Gastrocnemius medialis (tissue), 4 donors: Measurements from ENCODE around the gene PCOLCE2. TPM values are rescaled to one million over a fixed set of nuclear protein-coding genes. Genes with fewer than 3 reads are reported as not detected.

Experiments
- ATAC-seq, 2 donors: fragments of 150-250 bp; one replicate each; pipeline ENCODE4 v1.9.1; 2016
- DNase-seq, 2 donors: peaks; one replicate each; pipeline ENCODE4 v3.0.0-alpha.2; 2019
- H3K27ac ChIP-seq, 4 donors: fragments of 200-600 bp; sonication (generic); 1 replicate in 1 of 4; 2 replicates in 3 of 4; pipeline ENCODE4 v1.5.1; 2016 to 2018; ENCODE audit warnings: mild to moderate bottlenecking in 2 of 4, moderate library complexity in 1 of 4
- H3K27me3 ChIP-seq, 3 donors: fragments of 200-600 bp; sonication (generic) in 2 of 3; 1 replicate in 1 of 3; 2 replicates in 2 of 3; pipeline versions ENCODE4 v1.5.1 to v1.6.0; 2016 to 2019; ENCODE audit warnings: mild to moderate bottlenecking in 1 of 3, moderate library complexity in 1 of 3
- H3K36me3 ChIP-seq, 2 donors: fragments of 200-600 bp; sonication (generic) in 1 of 2; one replicate each; pipeline ENCODE4 v1.5.1; 2017 to 2018
- H3K4me1 ChIP-seq, 2 donors: fragments of 200-600 bp; sonication (generic) in 1 of 2; one replicate each; pipeline ENCODE4 v1.5.1; 2016 to 2017; ENCODE audit warnings: mild to moderate bottlenecking in 2 of 2
- H3K4me3 ChIP-seq, 4 donors: fragments of 200-600 bp; sonication (generic) in 3 of 4; 1 replicate in 1 of 4; 2 replicates in 3 of 4; pipeline ENCODE4 v1.5.1; 2016 to 2019; ENCODE audit warnings: mild to moderate bottlenecking in 2 of 4
- H3K9me3 ChIP-seq, 3 donors: fragments of 200-600 bp; sonication (generic) in 2 of 3; 1 replicate in 1 of 3; 2 replicates in 2 of 3; pipeline ENCODE4 v1.5.1; 2016 to 2019
- POLR2A ChIP-seq, 2 donors: fragments of 450-650 bp; IDR thresholded peaks; one replicate each; pipeline ENCODE4 v1.6.1; 2017; ENCODE audit warnings: antibody characterized with exemption in 2 of 2, mild to moderate bottlenecking in 2 of 2, moderate library complexity in 2 of 2
- in situ Hi-C, 4 donors: fragments of 200-750 bp; cut with MboI; loops; one replicate each; pipeline versions ENCODE4 v1.15.0 to v1.8.0; 2017; ENCODE audit warnings: low sequenced_read_pairs in 4 of 4
- intact Hi-C: fragments of 100-400 bp; cut with DNase I; formaldehyde crosslinking; loops from one replicate; pipeline ENCODE4 v1.15.1; 2023; ENCODE audit warnings: low total_unique reads
- total RNA-seq, 4 donors: library from RNA; depleted of rRNA; stranded (reverse); fragments of >200 nt; gene quantifications; one replicate each; pipeline versions ENCODE4 v1.1.0 to v1.2.3, GENCODE V29; 2016
- TF ChIP-seq, protein P1 (sequence below), 5 experiments: fragments of 450-650 bp in 3 of 5; fragments of 200-600 bp in 2 of 5; sonication (generic) in 2 of 5; IDR thresholded peaks in 4 of 5; conservative IDR thresholded peaks in 1 of 5; 1 replicate in 4 of 5; 2 replicates in 1 of 5; pipeline ENCODE4 v1.5.1; 2016 to 2019; ENCODE audit warnings: antibody characterized with exemption in 5 of 5, mild to moderate bottlenecking in 3 of 5, moderate library complexity in 3 of 5

The PCOLCE2 gene
- total RNA-seq, 4 donors from 2014 or later = 2.5 to 17.2 (median 4.0) TPM

DNA sequence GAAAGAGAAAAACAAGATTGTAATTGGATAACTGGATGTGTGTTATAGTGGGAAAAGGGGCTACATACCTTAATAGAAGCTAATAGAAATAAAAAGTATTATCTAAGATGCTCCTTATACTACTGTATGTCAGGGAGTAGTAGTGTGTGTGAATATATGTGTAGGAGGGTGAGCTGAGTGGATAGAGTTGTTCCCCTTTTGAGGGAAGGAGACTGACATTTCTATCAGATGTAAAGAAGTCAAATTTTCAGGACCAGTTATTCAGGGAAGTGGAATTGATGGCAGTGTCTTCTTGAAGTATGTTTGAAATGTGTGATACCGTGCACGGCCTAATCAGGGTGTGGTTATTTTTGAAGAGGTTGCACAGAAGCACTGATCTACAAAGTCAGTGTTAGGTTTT, 49.1 kb downstream of the PCOLCE2 start:
- intact Hi-C loops = no loop called here
- no peaks in the 10 kb centered on the region for H3K9me3 ChIP-seq
- no peak overlapping the region for H3K4me3 ChIP-seq
- H3K27ac ChIP-seq = no peak overlapping the region
- in situ Hi-C loops = no loop called here
- no peak for TF ChIP-seq POLR2A (IDR thresholded peaks at IDR 0.05)
- TF ChIP-seq, protein P1, sequence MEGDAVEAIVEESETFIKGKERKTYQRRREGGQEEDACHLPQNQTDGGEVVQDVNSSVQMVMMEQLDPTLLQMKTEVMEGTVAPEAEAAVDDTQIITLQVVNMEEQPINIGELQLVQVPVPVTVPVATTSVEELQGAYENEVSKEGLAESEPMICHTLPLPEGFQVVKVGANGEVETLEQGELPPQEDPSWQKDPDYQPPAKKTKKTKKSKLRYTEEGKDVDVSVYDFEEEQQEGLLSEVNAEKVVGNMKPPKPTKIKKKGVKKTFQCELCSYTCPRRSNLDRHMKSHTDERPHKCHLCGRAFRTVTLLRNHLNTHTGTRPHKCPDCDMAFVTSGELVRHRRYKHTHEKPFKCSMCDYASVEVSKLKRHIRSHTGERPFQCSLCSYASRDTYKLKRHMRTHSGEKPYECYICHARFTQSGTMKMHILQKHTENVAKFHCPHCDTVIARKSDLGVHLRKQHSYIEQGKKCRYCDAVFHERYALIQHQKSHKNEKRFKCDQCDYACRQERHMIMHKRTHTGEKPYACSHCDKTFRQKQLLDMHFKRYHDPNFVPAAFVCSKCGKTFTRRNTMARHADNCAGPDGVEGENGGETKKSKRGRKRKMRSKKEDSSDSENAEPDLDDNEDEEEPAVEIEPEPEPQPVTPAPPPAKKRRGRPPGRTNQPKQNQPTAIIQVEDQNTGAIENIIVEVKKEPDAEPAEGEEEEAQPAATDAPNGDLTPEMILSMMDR (IDR thresholded peaks at IDR 0.05 in 4 of 5, conservative IDR thresholded peaks at IDR 0.05 in 1 of 5) = no peak
- DNase-seq (no peak), ATAC-seq (no peak)
- no peaks in the 10 kb centered on the region for H3K36me3 ChIP-seq
- H3K27me3 ChIP-seq = no peaks in the 10 kb centered on the region
- H3K4me1 ChIP-seq = no peaks in the 10 kb centered on the region

DNA sequence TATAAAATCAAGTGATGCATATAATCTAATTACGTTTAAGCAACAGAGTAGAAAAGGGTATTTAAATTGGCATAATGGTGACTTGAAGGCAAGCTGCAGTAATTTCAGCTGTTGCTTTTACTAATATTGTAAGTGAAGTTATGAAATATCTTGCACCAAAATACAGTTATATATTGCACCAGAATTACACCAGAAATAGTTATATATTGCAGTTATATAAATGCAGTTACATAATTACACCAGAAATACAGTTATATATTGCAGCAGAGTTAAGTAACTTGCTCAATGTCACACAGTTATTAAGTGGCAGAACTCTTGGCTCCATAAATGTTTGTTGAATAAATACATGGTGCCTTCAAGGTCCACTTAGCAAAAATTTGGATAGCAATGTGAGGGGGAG, 51.4 kb downstream of the PCOLCE2 start:
- Histone ChIP-seq H3K4me3 (no peak overlapping the region), H3K9me3 (no peaks in the 10 kb centered on the region), H3K4me1 (no peaks in the 10 kb centered on the region), H3K36me3 (no peaks in the 10 kb centered on the region), H3K27ac (no peak overlapping the region), H3K27me3 (no peaks in the 10 kb centered on the region)
- intact Hi-C loops (no loop called here), in situ Hi-C loops (no loop called here)
- DNase-seq = no peak
- ATAC-seq = no peak
- TF ChIP-seq POLR2A (IDR thresholded peaks at IDR 0.05) = no peak
- TF ChIP-seq, protein P1 (IDR thresholded peaks at IDR 0.05 in 4 of 5, conservative IDR thresholded peaks at IDR 0.05 in 1 of 5) = no peak

DNA sequence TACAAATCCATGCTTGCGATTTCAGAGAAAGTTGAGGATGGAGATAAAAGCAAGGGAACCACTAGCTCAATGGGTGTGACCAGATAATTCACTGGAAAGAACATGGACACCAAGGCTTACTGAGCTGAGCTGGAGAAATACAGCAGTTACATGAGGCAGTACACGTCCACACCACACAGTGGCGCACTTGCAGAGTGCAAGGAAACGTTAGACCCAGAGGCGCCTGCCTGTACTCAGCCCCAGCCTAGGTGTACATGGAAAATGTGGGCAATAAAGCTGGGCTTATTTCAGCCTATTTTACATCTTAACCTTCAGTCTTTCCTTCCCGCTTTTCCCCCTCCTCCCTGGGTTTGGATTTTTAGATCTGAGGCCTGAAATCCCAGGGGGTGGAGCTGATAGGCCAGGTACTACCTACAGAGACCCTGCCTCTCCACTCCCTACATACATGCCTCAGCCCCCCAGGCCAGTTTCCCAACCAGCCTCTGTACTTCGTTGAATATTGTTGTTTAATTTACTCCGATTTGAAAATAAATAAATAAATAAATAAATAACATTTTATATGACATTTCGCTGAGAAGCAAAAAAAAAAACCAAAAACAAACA, 60.1 kb downstream of the PCOLCE2 start:
- no peak overlapping the region for H3K4me3 ChIP-seq
- intact Hi-C loops (loop anchor here (1.0 kb wide), 1 partner anchor 165 kb away; no protein-coding TSS in a partner anchor), in situ Hi-C loops (loop anchor here in 3 of 4 donors (5.0 to 10.0 kb wide), 3 partner anchors 156 to 166 kb away; no protein-coding TSS in a partner anchor)
- ATAC-seq (peak; percentile 88), DNase-seq (peak; percentile 27 to 58)
- H3K27ac ChIP-seq = no peak overlapping the region
- TF ChIP-seq, protein P1 (IDR thresholded peaks at IDR 0.05 in 4 of 5, conservative IDR thresholded peaks at IDR 0.05 in 1 of 5) = peak; percentile 36 to 73 (median 64)
- no peak for TF ChIP-seq POLR2A (IDR thresholded peaks at IDR 0.05)
- no peaks in the 10 kb centered on the region for H3K4me1 ChIP-seq
- H3K27me3 ChIP-seq = no peaks in the 10 kb centered on the region
- H3K36me3 ChIP-seq = no peaks in the 10 kb centered on the region
- H3K9me3 ChIP-seq = no peaks in the 10 kb centered on the region

DNA sequence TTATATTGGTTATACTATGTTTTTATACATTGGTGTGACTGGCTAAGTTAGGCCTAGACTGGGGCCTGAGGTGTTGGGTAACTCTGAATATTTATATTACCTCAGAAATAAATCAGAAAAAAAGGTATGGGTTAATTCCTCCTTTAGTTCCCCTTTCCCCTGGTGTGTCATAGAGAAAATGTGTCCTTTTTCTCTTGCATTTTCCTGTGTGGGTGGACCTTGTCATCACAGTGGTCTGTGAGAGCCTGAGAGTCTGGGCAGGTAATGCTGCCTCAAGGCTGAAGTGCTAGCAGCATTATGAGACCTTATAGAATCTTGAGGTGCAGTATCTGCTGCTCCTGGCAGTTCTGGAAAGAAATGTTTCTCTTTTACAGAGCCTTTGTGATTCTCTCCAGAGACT, 69.7 kb downstream of the PCOLCE2 start:
- Histone ChIP-seq H3K27me3 (no peaks in the 10 kb centered on the region), H3K4me1 (no peaks in the 10 kb centered on the region), H3K4me3 (no peak overlapping the region), H3K9me3 (no peaks in the 10 kb centered on the region), H3K36me3 (no peaks in the 10 kb centered on the region), H3K27ac (no peak overlapping the region)
- no peak for ATAC-seq
- TF ChIP-seq, protein P1 (IDR thresholded peaks at IDR 0.05 in 4 of 5, conservative IDR thresholded peaks at IDR 0.05 in 1 of 5) = no peak
- TF ChIP-seq POLR2A (IDR thresholded peaks at IDR 0.05) = no peak
- in situ Hi-C loops = no loop called here
- no peak for DNase-seq
- intact Hi-C loops = no loop called here

DNA sequence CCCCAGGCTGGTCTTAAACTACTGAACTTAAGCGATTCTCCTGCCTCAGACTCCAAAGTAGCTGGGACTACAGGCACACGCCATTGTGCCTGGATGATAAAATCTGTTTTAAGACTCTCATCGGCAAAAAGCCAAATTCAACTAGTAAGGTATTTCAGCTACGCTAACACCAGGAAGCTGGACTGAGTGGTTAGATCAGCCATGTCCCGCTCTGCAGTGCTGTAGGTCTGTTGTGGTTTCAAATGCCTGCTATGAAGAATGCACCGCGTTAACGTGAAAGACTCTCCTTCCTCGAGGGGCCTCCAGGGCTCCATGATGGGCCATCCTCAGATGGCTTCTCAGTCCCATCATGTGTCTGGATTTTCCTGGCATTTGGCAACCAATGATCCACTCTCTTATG, 70.2 kb downstream of the PCOLCE2 start:
- H3K36me3 ChIP-seq = no peaks in the 10 kb centered on the region
- DNase-seq (no peak), ATAC-seq (no peak)
- H3K4me3 ChIP-seq = no peak overlapping the region
- TF ChIP-seq, protein P1 (IDR thresholded peaks at IDR 0.05 in 4 of 5, conservative IDR thresholded peaks at IDR 0.05 in 1 of 5) = no peak
- no peak for TF ChIP-seq POLR2A (IDR thresholded peaks at IDR 0.05)
- intact Hi-C loops = no loop called here
- H3K27me3 ChIP-seq = no peaks in the 10 kb centered on the region
- no peak overlapping the region for H3K27ac ChIP-seq
- H3K9me3 ChIP-seq = no peaks in the 10 kb centered on the region
- H3K4me1 ChIP-seq = no peaks in the 10 kb centered on the region
- in situ Hi-C loops = no loop called here
